ENCODE data around the gene SYNPO2.

DNA sequence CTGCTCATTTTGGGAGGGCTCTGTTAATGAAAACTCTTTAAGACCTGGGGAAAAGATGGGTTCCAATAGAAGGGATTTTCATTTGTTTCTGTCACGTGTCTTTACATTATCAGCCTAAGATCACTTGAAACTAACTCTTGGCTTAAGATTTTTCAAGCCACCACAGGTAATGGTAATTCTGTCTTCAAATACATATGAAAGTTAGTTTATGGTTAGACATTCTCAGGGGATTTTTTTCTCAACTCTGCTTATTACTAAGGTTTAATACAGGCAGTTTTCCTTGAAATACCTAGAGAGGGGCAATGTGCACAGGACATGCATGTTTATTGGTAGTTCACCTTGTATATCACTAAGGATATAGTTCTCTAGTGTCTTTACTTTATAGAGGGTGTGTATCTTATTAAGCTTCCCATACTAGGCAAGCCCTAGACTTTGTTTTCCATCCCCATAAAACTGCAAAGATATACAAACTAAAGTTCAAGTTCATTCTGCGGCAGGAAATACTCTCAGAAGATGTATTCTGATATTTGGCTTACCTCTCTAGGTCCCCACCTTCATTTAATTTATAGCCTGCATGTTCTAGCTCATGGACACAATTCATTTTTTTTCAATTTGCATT, 208.7 kb downstream of the SYNPO2 start:
- TF ChIP-seq, protein P1, sequence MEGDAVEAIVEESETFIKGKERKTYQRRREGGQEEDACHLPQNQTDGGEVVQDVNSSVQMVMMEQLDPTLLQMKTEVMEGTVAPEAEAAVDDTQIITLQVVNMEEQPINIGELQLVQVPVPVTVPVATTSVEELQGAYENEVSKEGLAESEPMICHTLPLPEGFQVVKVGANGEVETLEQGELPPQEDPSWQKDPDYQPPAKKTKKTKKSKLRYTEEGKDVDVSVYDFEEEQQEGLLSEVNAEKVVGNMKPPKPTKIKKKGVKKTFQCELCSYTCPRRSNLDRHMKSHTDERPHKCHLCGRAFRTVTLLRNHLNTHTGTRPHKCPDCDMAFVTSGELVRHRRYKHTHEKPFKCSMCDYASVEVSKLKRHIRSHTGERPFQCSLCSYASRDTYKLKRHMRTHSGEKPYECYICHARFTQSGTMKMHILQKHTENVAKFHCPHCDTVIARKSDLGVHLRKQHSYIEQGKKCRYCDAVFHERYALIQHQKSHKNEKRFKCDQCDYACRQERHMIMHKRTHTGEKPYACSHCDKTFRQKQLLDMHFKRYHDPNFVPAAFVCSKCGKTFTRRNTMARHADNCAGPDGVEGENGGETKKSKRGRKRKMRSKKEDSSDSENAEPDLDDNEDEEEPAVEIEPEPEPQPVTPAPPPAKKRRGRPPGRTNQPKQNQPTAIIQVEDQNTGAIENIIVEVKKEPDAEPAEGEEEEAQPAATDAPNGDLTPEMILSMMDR (IDR thresholded peaks at IDR 0.05): no peak
- no peak for TF ChIP-seq EZH2phosphoT487 (IDR thresholded peaks at IDR 0.05)
